A549 (cell line): ENCODE results near the gene USH1G.

ENCODE experiments used
- CTCF ChIP-seq: fragments of >200 bp; sonication (Bioruptor Twin); formaldehyde crosslinking; IDR thresholded peaks from 3 replicates; pipeline ENCODE4 v1.5.1; 2016
- HOXB5 ChIP-seq: fragments of 250-450 bp; sonication (Bioruptor Pico); IDR thresholded peaks from 2 replicates; pipeline ENCODE4 v1.5.0; 2020; ENCODE audit warnings: mild to moderate bottlenecking, moderate library complexity
- POLR2A ChIP-seq: IDR thresholded peaks from 2 replicates; pipeline ENCODE4 v1.6.1; 2012; ENCODE audit warnings: mild to moderate bottlenecking, low read length
- TF ChIP-seq, protein P1 (sequence below): fragments of 450-650 bp; IDR thresholded peaks from 2 replicates; pipeline ENCODE4 v1.6.1; 2014; ENCODE audit warnings: antibody characterized with exemption

DNA sequence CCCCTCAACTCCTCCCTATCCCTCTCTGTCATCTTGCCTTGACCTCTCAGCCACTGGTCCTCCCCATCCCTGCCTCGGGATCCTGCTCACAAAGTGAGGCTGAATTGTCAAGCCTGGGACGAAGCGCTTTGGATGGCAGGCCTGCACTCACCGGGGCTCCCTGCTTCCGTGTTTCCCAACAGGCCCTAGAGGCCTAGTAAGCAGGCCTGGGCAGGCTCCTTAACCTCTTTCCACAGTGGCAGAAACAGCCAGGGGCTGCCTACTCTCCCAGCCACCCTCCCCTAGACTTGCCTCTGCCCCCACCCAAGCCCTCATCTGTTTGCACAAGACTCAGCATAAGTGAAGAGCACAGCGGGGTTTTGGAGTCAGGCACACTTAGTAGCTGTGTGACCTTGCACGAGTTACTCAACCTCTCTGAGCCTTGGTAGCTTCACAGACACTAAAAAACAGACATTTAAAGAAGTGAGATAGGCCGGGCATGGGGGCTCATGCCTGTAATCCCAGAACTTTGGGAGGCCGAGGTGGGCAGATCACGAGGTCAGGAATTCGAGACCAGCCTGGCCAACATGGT, 24.6 kb downstream of the USH1G start:
- TF ChIP-seq POLR2A (no peak), CTCF (no peak), HOXB5 (CRISPR knock-in tag) (no peak)
- TF ChIP-seq, protein P1, sequence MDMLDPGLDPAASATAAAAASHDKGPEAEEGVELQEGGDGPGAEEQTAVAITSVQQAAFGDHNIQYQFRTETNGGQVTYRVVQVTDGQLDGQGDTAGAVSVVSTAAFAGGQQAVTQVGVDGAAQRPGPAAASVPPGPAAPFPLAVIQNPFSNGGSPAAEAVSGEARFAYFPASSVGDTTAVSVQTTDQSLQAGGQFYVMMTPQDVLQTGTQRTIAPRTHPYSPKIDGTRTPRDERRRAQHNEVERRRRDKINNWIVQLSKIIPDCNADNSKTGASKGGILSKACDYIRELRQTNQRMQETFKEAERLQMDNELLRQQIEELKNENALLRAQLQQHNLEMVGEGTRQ: no peak
